Measurements from ENCODE around the gene ALDH16A1.
"Not testable (repeated sequence)": the region's sequence is repeated elsewhere in the genome, so short reads cannot be mapped to it uniquely, and the experiment has no call there.

Gene ALDH16A1

DNA sequence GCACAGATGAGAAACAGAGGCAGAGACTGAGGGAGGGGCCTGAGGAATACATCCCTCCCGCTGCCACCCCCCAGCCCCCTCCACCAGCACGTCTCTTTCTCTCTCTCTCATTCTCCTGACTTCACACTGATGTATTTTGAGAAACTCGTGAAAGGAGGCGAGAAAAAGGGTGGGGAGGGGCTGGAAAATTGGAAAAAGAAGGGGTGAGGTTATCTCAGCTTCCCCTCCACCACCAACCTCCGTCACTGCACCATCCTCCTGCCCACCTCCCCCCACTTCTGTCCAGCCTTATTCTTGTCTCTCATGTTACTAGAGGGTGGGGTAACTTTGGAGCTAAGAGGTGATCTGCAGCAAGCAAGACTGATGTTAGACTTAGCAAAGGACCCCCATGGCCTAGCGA, 13.2 kb upstream of the ALDH16A1 start:
- Histone ChIP-seq H3K4me1 (ENCODE audit: insufficient read depth, low read length) (peaks cover 15% of the 10 kb centered on the region), H3K4me3 (ENCODE audit: low read length) (no peak overlapping the region), H2AFZ (ENCODE audit: low read depth, low read length) (no peak overlapping the region), H3K9me3 (ENCODE audit: low read length) (peaks cover under 1% of the 10 kb centered on the region), H3K36me3 (ENCODE audit: insufficient read depth, low read length) (no peaks in the 10 kb centered on the region), H3K27me3 (ENCODE audit: insufficient read depth, low read length) (peaks cover 73% of the 10 kb centered on the region)

DNA sequence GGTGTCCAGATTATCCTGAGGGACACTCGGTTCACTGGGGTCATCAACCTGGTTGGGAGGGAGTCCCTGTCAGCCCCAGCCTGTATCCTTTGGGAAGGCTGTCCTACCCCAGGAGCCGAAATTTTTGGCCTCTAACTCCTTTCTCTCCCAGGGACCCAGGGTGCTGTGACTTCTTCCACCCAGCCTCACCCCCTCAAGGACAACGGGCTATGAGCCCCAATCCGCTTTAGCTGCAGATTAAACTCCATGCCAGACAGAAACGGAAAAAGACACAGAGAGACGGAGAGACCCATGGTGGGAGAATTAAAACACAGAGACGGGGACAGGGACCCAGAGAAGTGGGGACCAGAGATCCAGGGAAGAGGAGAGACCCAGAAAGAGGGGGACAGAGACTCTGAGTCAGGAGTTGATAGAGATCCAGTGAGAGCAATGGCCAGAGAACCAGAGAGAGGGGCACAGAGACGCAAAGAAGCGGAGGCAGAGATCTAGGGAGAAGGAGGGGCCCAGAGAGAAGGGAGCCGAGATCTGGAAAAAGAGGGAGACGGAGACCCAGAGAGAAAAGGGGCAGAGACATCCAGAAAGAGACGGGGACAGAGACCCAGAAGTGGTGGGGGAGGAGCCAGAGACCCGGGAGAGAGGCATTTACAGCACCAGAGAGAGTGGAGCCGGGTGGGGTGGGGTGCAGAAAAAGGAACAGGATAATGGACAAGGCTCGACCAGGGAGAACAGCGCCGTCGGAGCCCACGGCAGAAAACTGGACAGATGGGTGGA, 12.4 kb upstream of the ALDH16A1 start:
- Histone ChIP-seq H3K9me3 (ENCODE audit: low read length) (no peaks in the 10 kb centered on the region), H3K4me1 (ENCODE audit: insufficient read depth, low read length) (peaks cover 15% of the 10 kb centered on the region), H3K4me3 (ENCODE audit: low read length) (no peak overlapping the region), H3K36me3 (ENCODE audit: insufficient read depth, low read length) (no peaks in the 10 kb centered on the region), H3K27me3 (ENCODE audit: insufficient read depth, low read length) (peaks cover 65% of the 10 kb centered on the region), H2AFZ (ENCODE audit: low read depth, low read length) (no peak overlapping the region)

DNA sequence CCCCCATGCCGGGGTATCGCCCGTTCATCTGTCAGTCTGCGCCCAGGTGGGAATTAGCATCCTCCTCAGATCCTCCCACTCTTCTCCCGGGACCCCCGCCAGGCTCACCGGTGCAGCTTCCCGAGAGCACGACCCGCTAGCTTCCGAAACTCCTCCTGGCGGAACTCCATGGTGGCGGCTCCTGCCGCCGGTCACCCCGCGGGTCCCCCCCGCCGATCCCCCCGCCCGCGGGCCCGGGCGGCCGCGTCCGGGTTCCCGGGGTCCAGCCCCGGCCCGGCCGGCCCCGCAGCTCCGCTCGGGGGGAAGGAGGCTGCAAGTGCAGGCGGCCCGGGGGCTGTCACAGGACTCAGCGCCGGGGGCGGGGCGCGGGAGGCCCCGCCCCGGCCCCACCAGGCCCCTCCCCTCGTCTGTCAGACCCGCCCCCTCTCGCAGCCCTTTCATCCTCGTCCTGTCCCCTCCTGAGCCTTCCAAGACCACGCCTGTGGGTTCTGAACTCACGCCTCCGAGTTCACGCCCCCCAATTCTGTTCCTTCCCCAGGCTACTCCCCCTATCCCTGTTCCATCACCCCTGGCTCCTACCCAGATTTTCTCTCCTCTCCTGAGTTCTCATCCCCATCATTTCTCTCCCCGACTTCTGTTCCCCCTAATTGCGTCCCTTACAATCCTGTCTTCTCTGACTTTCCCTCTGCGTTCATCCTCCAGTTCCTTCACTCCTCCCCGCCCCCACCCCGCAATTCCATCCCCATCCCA, 11.6 kb upstream of the ALDH16A1 start, which contains the start of gene SLC17A7:
SLC17A7 (minus strand) TSS at position 318 of the 750 bp plus-strand sequence; CDS start at position 170, 148 bp downstream.
- H3K27me3 ChIP-seq (ENCODE audit: insufficient read depth, low read length): peaks cover 57% of the 10 kb centered on the region
- H3K4me3 ChIP-seq (ENCODE audit: low read length): no peak within 1 kb of the TSS
- H2AFZ ChIP-seq (ENCODE audit: low read depth, low read length): no peak within 1 kb of the TSS
- H3K4me1 ChIP-seq (ENCODE audit: insufficient read depth, low read length): peaks cover 15% of the 10 kb centered on the region
- H3K9me3 ChIP-seq (ENCODE audit: low read length): no peaks in the 10 kb centered on the region
- H3K36me3 ChIP-seq (ENCODE audit: insufficient read depth, low read length): no peaks in the 10 kb centered on the region

DNA sequence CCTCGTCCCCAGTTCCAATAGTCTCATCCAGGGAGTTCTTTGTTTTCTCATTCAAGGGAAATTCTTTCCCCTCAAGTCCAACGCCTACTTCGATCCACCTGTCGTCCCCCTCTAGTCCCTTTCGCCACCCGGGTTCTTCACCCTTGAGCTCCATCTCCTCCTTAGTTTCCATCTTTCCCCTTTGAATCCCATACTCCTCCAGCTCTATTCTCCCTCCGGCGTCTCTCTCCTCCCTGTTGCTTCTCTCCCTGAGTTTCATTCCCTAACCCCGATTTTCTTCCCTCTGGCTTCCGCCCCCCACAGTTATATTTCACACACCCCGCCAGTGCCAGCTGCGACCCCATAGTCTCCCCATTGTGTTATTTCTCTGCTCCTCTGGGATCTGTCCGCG, 11.1 kb upstream of the ALDH16A1 start:
- H3K36me3 ChIP-seq (ENCODE audit: insufficient read depth, low read length): peaks cover 4% of the 10 kb centered on the region
- H3K27me3 ChIP-seq (ENCODE audit: insufficient read depth, low read length): peaks cover 51% of the 10 kb centered on the region
- H3K9me3 ChIP-seq (ENCODE audit: low read length): no peaks in the 10 kb centered on the region
- no peak overlapping the region for H3K4me3 ChIP-seq (ENCODE audit: low read length)
- H2AFZ ChIP-seq (ENCODE audit: low read depth, low read length): no peak overlapping the region
- peaks cover 15% of the 10 kb centered on the region for H3K4me1 ChIP-seq (ENCODE audit: insufficient read depth, low read length)

DNA sequence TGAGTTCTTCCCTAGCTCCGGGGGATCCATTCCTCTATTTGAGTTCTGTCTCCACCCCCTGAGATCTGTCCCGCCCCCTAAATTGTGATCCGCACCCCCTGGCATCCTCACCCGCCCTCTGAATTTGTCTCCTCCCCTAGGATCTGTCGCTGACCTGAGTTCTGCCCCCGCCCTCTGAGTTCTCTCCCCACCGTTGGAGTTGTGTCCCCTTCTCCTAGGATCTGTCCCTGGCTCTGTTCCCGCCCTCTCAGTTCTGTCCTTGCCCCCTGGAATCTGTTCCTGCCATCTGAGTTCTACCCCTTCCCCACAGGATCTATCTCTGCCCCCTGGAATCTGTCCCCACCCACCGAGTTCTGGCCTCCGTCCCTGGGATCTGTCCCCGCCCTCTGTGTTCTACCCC, 10.7 kb upstream of the ALDH16A1 start:
- H3K4me3 ChIP-seq (ENCODE audit: low read length): no peak overlapping the region
- no peak overlapping the region for H2AFZ ChIP-seq (ENCODE audit: low read depth, low read length)
- no peaks in the 10 kb centered on the region for H3K9me3 ChIP-seq (ENCODE audit: low read length)
- H3K36me3 ChIP-seq (ENCODE audit: insufficient read depth, low read length): peaks cover 7% of the 10 kb centered on the region
- H3K27me3 ChIP-seq (ENCODE audit: insufficient read depth, low read length): peaks cover 47% of the 10 kb centered on the region
- H3K4me1 ChIP-seq (ENCODE audit: insufficient read depth, low read length): peaks cover 15% of the 10 kb centered on the region

DNA sequence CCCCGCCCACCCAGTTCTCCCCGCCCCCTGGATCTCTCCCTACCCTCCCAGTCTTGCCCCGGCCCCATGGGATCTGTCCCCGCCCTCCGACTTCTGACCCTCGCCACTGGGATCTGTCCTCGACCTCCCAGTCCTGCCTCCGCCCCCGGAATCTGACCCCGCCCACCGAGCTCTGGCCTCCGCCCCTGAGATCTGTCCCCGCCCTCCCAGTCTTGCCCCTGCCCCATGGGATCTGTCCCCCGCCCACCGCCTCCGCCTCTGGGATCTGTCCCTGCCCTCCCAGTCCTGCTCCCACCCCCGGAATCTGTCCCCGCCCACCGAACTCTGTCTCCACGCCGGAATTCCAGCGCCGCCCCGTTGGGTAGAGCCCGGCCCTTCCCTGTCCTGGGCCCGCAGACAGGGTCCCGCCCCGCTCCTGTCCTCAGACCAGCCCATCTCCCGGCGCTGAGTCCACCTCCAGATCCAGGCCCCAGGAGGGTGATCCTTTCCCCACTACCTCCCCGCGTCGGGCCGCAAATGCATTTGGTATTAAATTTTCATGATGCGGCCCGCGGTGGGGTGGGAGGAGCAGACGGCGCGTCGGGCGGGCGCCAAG, 10.2 kb upstream of the ALDH16A1 start:
- Histone ChIP-seq H3K27me3 (ENCODE audit: insufficient read depth, low read length) (peaks cover 42% of the 10 kb centered on the region), H3K4me1 (ENCODE audit: insufficient read depth, low read length) (peaks cover 15% of the 10 kb centered on the region), H3K36me3 (ENCODE audit: insufficient read depth, low read length) (peaks cover 10% of the 10 kb centered on the region), H3K4me3 (ENCODE audit: low read length) (peak overlapping the region; percentile 46), H3K9me3 (ENCODE audit: low read length) (no peaks in the 10 kb centered on the region), H2AFZ (ENCODE audit: low read depth, low read length) (peak overlapping the region; percentile 98)

DNA sequence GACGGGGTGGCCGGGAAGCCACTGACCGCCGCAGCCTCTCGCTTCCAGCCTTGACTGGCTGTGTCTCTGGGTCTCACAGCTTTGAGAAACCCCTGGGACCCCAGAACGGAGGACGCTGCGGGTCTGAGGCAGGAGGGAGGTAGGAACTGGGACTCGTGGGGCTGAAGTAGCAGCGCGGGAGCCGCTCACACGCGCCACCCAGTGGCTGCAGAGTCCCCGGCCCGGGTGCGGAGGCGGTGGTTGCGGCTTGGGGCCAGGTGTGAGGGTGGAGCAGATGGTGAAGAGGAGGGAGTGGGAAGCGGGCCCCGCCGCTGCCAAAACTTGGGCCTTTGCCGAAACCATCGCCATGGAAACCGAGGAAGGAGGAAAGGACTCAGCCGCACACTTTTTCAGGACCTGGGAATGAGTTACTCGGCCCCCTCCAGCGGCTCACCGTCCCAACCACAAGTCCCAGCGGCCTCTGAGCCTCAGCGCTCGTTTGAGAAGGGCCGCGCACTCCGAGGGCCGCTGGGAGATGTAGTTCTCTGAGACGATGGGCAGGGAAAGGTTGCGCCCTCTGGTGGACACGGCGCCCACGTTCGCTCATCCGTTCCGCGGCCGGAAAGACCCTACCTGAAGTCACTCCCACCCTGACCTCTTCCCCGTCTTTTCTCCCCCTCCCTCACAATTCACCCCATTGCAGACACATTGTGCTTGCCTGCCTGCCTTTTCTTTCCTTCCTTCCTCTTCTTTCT, 9.5 kb upstream of the ALDH16A1 start:
- Histone ChIP-seq H2AFZ (ENCODE audit: low read depth, low read length) (peak overlapping the region; percentile 98), H3K27me3 (ENCODE audit: insufficient read depth, low read length) (peaks cover 36% of the 10 kb centered on the region), H3K9me3 (ENCODE audit: low read length) (no peaks in the 10 kb centered on the region), H3K36me3 (ENCODE audit: insufficient read depth, low read length) (peaks cover 16% of the 10 kb centered on the region), H3K4me3 (ENCODE audit: low read length) (peak overlapping the region; percentile 46), H3K4me1 (ENCODE audit: insufficient read depth, low read length) (peaks cover 15% of the 10 kb centered on the region)

DNA sequence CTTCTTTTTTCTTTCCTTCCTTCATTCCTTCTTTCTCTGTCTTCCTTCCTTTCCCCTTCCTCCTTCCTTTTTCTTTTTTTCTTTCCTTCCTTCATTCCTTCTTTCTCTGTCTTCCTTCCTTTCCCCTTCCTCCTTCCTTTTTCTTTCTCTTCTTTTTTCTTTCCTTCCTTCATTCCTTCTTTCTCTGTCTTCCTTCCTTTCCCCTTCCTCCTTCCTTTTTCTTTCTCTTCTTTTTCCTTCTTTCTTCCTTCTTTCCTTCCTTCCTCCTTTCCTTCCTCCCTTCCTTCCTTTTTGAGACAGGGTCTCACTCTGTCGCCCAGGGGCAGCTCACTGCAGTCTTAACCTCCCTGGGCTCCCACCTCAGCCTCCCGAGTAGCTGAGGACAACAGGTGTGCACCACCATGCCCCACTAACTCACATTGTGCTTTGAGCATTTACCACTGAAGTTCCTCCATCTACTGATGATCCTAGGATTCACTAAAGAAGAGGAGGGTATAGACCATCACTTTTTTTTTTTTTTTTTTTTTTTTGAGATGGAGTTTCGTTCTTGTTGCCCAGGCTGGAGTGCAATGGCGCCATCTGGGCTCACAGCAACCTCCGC, 8.8 kb upstream of the ALDH16A1 start:
- H2AFZ ChIP-seq (ENCODE audit: low read depth, low read length); H3K4me3 ChIP-seq (ENCODE audit: low read length); H3K9me3 ChIP-seq (ENCODE audit: low read length): not testable (repeated sequence)
- H3K27me3 ChIP-seq (ENCODE audit: insufficient read depth, low read length): peaks cover 29% of the 10 kb centered on the region
- peaks cover 21% of the 10 kb centered on the region for H3K36me3 ChIP-seq (ENCODE audit: insufficient read depth, low read length)
- H3K4me1 ChIP-seq (ENCODE audit: insufficient read depth, low read length): peaks cover 15% of the 10 kb centered on the region

DNA sequence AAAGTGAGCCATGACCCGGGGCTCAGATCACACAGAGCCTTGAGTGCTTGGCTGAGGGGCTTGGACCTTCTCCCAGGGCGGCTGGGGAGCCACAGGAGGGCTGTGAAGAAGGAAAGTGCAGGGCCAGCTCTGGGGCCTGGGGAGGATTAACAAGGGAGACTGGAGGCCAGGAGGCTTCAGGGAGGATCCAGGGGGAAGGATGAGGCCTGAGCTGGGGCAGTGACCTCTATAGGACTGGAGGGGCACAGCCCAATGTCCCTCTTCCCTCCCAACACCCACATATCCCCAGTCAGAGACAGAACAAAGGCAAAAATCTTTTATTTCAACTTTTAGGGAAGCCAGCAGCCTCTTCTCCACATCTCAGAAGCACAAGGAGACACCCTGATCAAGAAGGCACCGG, 7.0 kb upstream of the ALDH16A1 start:
- H3K4me1 ChIP-seq (ENCODE audit: insufficient read depth, low read length): peaks cover 12% of the 10 kb centered on the region
- H3K9me3 ChIP-seq (ENCODE audit: low read length): no peaks in the 10 kb centered on the region

DNA sequence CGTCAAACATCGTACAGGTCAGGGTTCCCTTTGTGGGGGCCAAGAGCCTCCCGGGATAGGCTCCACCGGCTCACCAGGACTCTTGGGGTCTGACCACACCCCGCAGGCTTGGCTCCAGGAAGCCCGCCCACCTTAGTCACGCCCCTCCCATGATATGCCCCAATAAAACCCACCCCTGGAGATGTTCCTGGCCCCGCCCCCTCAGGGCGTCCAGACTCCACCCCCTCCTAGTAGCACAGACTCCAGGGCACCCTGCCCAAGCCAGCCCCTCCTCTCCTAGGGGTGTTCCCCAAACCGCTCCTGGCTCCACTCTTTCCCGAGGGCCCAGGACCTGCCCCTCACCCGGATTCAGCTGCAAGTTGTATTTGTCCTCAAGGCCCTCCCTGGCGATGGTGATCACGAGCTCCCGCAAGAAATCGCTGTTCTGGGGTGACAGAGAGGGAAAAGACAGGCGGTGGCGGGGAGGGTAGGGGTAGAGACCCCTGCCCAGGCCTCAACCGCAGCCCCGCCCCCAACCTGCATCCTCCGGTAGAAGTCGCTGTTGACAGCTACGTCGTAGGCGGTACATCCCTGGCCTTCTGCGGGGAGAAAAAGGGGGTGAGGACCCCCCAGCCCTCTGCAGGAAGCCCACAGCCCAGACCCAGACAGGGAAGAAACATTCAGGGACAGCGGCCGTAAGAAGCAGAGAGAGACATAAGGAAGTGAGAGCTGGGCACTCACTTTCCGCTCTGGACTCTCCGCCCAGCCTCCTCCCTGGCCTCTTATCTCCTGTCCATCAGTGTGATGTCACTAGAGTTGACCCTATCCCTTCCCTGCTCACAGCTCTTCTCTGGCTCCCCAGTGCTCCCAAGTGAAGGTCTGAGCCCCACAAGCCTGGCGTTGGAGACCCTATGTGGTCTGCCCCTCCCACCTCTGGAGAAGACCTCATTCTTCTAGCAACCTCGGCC, 5.3 kb upstream of the ALDH16A1 start:
- H3K9me3 ChIP-seq (ENCODE audit: low read length): no peaks in the 10 kb centered on the region
- peaks cover 25% of the 10 kb centered on the region for H3K36me3 ChIP-seq (ENCODE audit: insufficient read depth, low read length)
- H3K4me3 ChIP-seq (ENCODE audit: low read length): no peak overlapping the region
- no peaks in the 10 kb centered on the region for H3K27me3 ChIP-seq (ENCODE audit: insufficient read depth, low read length)
- peaks cover 4% of the 10 kb centered on the region for H3K4me1 ChIP-seq (ENCODE audit: insufficient read depth, low read length)
- no peak overlapping the region for H2AFZ ChIP-seq (ENCODE audit: low read depth, low read length)

More for the DNA sequence above, 7.0 kb upstream of the ALDH16A1 start:
- H3K4me3 ChIP-seq (ENCODE audit: low read length): no peak overlapping the region
- H2AFZ ChIP-seq (ENCODE audit: low read depth, low read length): no peak overlapping the region
- H3K36me3 ChIP-seq (ENCODE audit: insufficient read depth, low read length): peaks cover 25% of the 10 kb centered on the region
- peaks cover 12% of the 10 kb centered on the region for H3K27me3 ChIP-seq (ENCODE audit: insufficient read depth, low read length)

DNA sequence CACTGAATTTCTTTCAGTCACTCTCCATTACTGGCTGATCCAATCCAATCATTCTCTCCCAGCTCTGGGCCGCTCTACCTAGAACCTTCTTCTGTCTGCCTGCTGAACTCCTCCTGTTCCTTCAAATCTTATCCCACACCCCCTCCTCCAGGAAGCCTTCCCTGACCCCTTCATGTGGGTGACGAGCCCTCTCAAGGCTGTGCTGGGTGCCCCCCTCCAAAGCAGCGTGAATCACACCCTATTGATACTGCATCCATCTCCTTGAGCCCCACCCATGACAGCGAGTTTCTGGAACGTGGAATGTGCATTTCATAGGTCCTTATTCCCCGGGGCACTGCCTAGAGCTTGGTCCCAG, 4.6 kb upstream of the ALDH16A1 start:
- H3K36me3 ChIP-seq (ENCODE audit: insufficient read depth, low read length): peaks cover 25% of the 10 kb centered on the region
- no peak overlapping the region for H3K4me3 ChIP-seq (ENCODE audit: low read length)
- no peaks in the 10 kb centered on the region for H3K9me3 ChIP-seq (ENCODE audit: low read length)
- no peak overlapping the region for H2AFZ ChIP-seq (ENCODE audit: low read depth, low read length)
- H3K27me3 ChIP-seq (ENCODE audit: insufficient read depth, low read length): no peaks in the 10 kb centered on the region
- no peaks in the 10 kb centered on the region for H3K4me1 ChIP-seq (ENCODE audit: insufficient read depth, low read length)

DNA sequence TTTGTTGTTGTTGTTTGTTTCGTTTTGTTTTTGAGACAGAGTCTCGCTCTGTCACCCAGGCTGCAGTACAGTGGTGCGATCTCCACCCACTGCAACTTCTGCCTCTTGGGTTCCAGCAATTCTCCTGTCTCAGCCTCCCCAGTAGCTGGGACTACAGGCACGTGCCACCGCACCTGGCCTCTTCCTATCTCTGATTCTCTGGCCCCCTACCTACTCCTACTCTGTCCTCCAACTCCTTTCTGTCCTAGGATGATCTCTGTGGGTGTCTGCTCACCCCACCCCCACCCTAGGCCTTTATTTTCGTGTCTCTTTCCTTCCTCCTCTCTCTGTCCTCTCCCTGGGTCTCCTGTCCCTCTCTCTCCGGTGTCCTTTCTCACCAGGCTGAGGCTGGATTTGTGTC, 2.6 kb upstream of the ALDH16A1 start:
- peaks cover 25% of the 10 kb centered on the region for H3K36me3 ChIP-seq (ENCODE audit: insufficient read depth, low read length)
- no peaks in the 10 kb centered on the region for H3K9me3 ChIP-seq (ENCODE audit: low read length)
- H3K27me3 ChIP-seq (ENCODE audit: insufficient read depth, low read length): no peaks in the 10 kb centered on the region
- H3K4me3 ChIP-seq (ENCODE audit: low read length): peak overlapping the region; percentile 75
- no peak overlapping the region for H2AFZ ChIP-seq (ENCODE audit: low read depth, low read length)
- peaks cover 3% of the 10 kb centered on the region for H3K4me1 ChIP-seq (ENCODE audit: insufficient read depth, low read length)
